ENCODE results near the gene RHOA.
"Not testable (repeated sequence)": the region's sequence is repeated elsewhere in the genome, so short reads cannot be mapped to it uniquely, and the experiment has no call there.

The RHOA gene

GRCh38 chr3:49410846-49411534 is 786 bp downstream of the RHOA start:
- Histone ChIP-seq H3K4me3 (ENCODE audit: low read length) (peak overlapping the region; percentile 80), H3K36me3 (ENCODE audit: insufficient read depth, low read length) (0 out of 2 replicates have a peak, but pooled peaks cover 3% of the 10 kb centered on the region), H3K27me3 (ENCODE audit: insufficient read depth, low read length) (no peaks in the 10 kb centered on the region), H3K4me1 (ENCODE audit: insufficient read depth, low read length) (peaks cover 11% of the 10 kb centered on the region), H3K27ac (ENCODE audit: low read depth, low read length) (peak overlapping the region; percentile 97), H3K9ac (ENCODE audit: low read depth, low read length) (peak overlapping the region; percentile 98), H3K9me3 (ENCODE audit: insufficient read depth, low read depth, low read length) (no peaks in the 10 kb centered on the region)
- WGBS, result 2% methylated on average over 33 of the region's 33 CpGs

DNA sequence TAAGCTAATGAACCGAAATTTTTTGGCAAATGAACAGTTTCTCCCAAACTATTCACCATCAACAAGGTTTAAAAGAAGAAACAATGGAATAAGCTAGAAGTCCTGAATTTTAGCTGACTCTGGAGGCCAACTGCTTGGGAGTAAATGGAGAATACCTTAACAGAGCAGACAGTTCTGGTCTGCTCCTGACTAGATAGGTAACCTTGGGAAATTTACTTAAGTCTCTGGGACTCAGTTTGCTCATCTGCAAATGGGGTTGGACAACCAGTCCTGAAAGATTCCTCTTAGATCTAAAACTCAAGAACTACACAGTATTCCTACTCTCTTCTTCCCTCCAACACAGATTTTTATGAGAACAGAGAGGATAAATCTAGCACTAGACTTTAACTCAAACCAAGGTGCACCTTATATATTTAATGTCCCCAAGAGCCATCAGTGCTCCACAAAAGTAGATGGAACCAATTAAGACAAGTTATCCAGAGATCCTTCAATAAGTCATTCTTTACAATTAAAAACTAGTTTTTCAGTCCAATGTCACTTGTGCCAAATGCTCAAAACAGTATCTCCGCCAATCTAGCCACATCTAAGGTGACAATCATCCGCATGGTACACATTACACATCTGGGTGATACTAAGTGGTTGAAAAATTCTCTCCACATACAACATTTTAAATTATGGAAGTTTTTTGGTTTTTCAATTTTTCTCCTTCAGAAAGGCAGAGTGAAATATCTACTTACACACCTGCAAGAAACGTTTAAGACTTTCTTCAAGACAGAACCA is 1.5 kb downstream of the RHOA start:
- Histone ChIP-seq H3K9me3 (ENCODE audit: insufficient read depth, low read depth, low read length) (no peaks in the 10 kb centered on the region), H3K4me3 (ENCODE audit: low read length) (peak overlapping the region; percentile 80), H3K9ac (ENCODE audit: low read depth, low read length) (peak overlapping the region; percentile 98), H3K27me3 (ENCODE audit: insufficient read depth, low read length) (no peaks in the 10 kb centered on the region), H3K27ac (ENCODE audit: low read depth, low read length) (no peak overlapping the region), H3K4me1 (ENCODE audit: insufficient read depth, low read length) (peaks cover 12% of the 10 kb centered on the region), H3K36me3 (ENCODE audit: insufficient read depth, low read length) (peaks cover 6% of the 10 kb centered on the region; the same call in 1 of the 2 replicates)
- 54% methylated on average over 2 of the region's 4 CpGs for WGBS

- Histone ChIP-seq H3K9ac (ENCODE audit: low read depth, low read length) (no peak overlapping the region), H3K9me3 (ENCODE audit: insufficient read depth, low read depth, low read length) (no peaks in the 10 kb centered on the region), H3K4me3 (ENCODE audit: low read length) (no peak overlapping the region), H3K27ac (ENCODE audit: low read depth, low read length) (no peak overlapping the region), H3K27me3 (ENCODE audit: insufficient read depth, low read length) (no peaks in the 10 kb centered on the region), H3K36me3 (ENCODE audit: insufficient read depth, low read length) (peaks cover 14% of the 10 kb centered on the region), H3K4me1 (ENCODE audit: insufficient read depth, low read length) (peaks cover 12% of the 10 kb centered on the region)
- WGBS, result 95% methylated on average over 16 of the region's 17 CpGs
Observed at GRCh38 chr3:49406571-49407565, 4.9 kb downstream of the RHOA start.

DNA sequence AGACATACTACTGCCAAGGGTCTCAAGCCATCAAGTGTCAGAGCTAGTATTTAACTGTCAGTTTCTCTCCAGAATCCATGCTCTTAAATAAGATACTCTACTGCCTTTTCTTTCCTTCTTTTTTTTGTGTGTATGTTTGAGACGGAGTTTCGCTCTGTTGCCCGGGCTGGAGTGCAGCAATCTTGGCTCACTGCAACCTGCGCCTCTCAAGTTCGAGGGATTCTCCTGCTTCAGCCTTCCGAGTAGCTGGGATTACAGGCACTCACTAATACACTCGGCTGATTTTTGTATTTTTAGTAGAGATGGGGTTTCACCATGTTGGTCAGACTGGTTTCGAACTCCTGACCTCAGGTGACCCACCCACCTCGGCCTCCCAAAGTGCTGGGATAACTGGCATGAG is 6.2 kb downstream of the RHOA start:
- H3K9me3 ChIP-seq (ENCODE audit: insufficient read depth, low read depth, low read length); H3K9ac ChIP-seq (ENCODE audit: low read depth, low read length); H3K27me3 ChIP-seq (ENCODE audit: insufficient read depth, low read length); H3K27ac ChIP-seq (ENCODE audit: low read depth, low read length); H3K4me3 ChIP-seq (ENCODE audit: low read length): not testable (repeated sequence)
- peaks cover 11% of the 10 kb centered on the region for H3K4me1 ChIP-seq (ENCODE audit: insufficient read depth, low read length)
- WGBS, result 92% methylated on average over 9 of the region's 9 CpGs
- H3K36me3 ChIP-seq (ENCODE audit: insufficient read depth, low read length), result peaks cover 17% of the 10 kb centered on the region

DNA sequence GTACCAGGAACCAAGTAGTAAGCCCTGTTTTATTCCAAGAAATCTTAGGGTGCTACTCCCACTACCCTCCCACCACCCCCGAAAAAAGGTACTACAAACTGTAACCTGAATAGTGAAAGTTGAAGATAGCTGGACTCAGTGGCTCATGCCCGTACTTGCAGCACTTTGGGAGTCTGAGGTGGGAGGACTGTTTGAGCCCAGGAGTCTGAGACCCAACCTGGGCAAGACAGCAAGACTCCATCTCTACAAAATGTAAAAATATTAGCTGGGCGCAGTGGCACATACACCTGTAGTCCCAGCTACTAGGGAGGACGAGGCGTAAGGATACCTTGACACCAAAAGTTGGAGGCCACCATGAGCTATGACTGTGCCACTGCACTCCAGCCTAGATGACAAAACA is 7.9 kb downstream of the RHOA start:
- peaks cover 6% of the 10 kb centered on the region for H3K4me1 ChIP-seq (ENCODE audit: insufficient read depth, low read length)
- 97% methylated on average over 5 of the region's 5 CpGs for WGBS
- H3K36me3 ChIP-seq (ENCODE audit: insufficient read depth, low read length), result peaks cover 17% of the 10 kb centered on the region

GRCh38 chr3:49401766-49402165 is 10.0 kb downstream of the RHOA start:
- WGBS, result 92% methylated on average over 1 of the region's 2 CpGs

More for the DNA sequence above, 7.9 kb downstream of the RHOA start:
- H3K9ac ChIP-seq (ENCODE audit: low read depth, low read length), result no peak overlapping the region
- no peak overlapping the region for H3K27ac ChIP-seq (ENCODE audit: low read depth, low read length)
- no peaks in the 10 kb centered on the region for H3K9me3 ChIP-seq (ENCODE audit: insufficient read depth, low read depth, low read length)
- H3K27me3 ChIP-seq (ENCODE audit: insufficient read depth, low read length), result no peaks in the 10 kb centered on the region
- no peak overlapping the region for H3K4me3 ChIP-seq (ENCODE audit: low read length)

GRCh38 chr3:49399461-49399860 is 12.3 kb downstream of the RHOA start:
- Histone ChIP-seq H3K36me3 (ENCODE audit: insufficient read depth, low read length) (peaks cover 33% of the 10 kb centered on the region), H3K9ac (ENCODE audit: low read depth, low read length) (no peak overlapping the region), H3K27me3 (ENCODE audit: insufficient read depth, low read length) (no peaks in the 10 kb centered on the region), H3K9me3 (ENCODE audit: insufficient read depth, low read depth, low read length) (no peaks in the 10 kb centered on the region), H3K4me1 (ENCODE audit: insufficient read depth, low read length) (no peaks in the 10 kb centered on the region), H3K27ac (ENCODE audit: low read depth, low read length) (no peak overlapping the region), H3K4me3 (ENCODE audit: low read length) (no peak overlapping the region)
- WGBS, result 96% methylated on average over 1 of the region's 3 CpGs

More at GRCh38 chr3:49401766-49402165, 10.0 kb downstream of the RHOA start:
- H3K36me3 ChIP-seq (ENCODE audit: insufficient read depth, low read length), result peaks cover 23% of the 10 kb centered on the region
- no peak overlapping the region for H3K27ac ChIP-seq (ENCODE audit: low read depth, low read length)
- H3K27me3 ChIP-seq (ENCODE audit: insufficient read depth, low read length), result no peaks in the 10 kb centered on the region
- no peaks in the 10 kb centered on the region for H3K9me3 ChIP-seq (ENCODE audit: insufficient read depth, low read depth, low read length)
- H3K4me1 ChIP-seq (ENCODE audit: insufficient read depth, low read length), result peaks cover 4% of the 10 kb centered on the region
- H3K9ac ChIP-seq (ENCODE audit: low read depth, low read length), result no peak overlapping the region
- no peak overlapping the region for H3K4me3 ChIP-seq (ENCODE audit: low read length)

DNA sequence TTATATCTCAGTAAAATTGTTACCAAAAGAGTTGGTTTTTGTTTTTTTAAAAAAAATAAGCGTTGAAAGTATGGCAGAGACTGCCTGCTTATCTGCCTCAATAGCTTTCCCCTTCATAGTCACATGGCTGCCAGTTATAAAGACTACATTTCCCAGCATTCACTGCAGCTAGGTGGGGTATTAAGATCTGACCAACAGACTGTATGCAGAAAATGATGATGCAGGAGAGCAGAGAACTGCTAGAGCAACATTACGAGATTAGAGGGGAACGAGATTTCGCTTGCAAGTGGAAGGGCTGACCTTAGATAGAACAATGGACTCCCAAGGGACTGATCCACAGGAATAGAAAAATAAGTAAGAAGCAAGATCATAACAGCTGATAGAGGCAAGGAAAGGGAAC is 14.3 kb downstream of the RHOA start:
- Histone ChIP-seq H3K27ac (ENCODE audit: low read depth, low read length) (no peak overlapping the region), H3K9ac (ENCODE audit: low read depth, low read length) (no peak overlapping the region), H3K4me1 (ENCODE audit: insufficient read depth, low read length) (no peaks in the 10 kb centered on the region), H3K9me3 (ENCODE audit: insufficient read depth, low read depth, low read length) (no peaks in the 10 kb centered on the region), H3K27me3 (ENCODE audit: insufficient read depth, low read length) (no peaks in the 10 kb centered on the region), H3K36me3 (ENCODE audit: insufficient read depth, low read length) (peaks cover 28% of the 10 kb centered on the region), H3K4me3 (ENCODE audit: low read length) (no peak overlapping the region)
- WGBS, result 92% methylated on average over 4 of the region's 4 CpGs

GRCh38 chr3:49391310-49391709 is 20.5 kb downstream of the RHOA start:
- WGBS, result 84% methylated on average over 10 of the region's 10 CpGs
- not testable (repeated sequence) for H3K9me3 ChIP-seq (ENCODE audit: insufficient read depth, low read depth, low read length); H3K27me3 ChIP-seq (ENCODE audit: insufficient read depth, low read length); H3K4me3 ChIP-seq (ENCODE audit: low read length); H3K27ac ChIP-seq (ENCODE audit: low read depth, low read length); H3K4me1 ChIP-seq (ENCODE audit: insufficient read depth, low read length); H3K9ac ChIP-seq (ENCODE audit: low read depth, low read length)
- H3K36me3 ChIP-seq (ENCODE audit: insufficient read depth, low read length), result peaks cover 23% of the 10 kb centered on the region

DNA sequence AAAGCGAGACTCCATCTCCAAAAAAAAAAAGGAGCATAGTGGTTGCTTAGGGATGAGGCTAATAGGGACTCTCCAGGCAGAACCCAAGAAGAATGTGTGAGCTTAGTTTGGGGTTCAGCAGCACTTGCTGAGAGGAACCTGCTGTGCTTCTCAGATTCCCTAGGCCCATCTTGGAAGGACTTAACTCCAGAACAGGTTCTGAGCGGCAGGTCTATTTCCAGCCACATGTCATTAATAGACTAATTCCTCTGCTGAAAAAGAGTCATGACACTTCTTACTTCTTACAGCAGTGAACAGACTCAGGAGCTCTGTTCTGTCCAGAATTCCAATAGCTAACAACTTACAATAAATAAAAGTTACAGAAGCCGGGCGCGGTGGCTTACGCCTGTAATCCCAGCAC is 22.5 kb downstream of the RHOA start:
- no peak overlapping the region for H3K9ac ChIP-seq (ENCODE audit: low read depth, low read length)
- no peak overlapping the region for H3K4me3 ChIP-seq (ENCODE audit: low read length)
- no peaks in the 10 kb centered on the region for H3K4me1 ChIP-seq (ENCODE audit: insufficient read depth, low read length)
- WGBS, result 98% methylated on average over 6 of the region's 6 CpGs
- H3K27me3 ChIP-seq (ENCODE audit: insufficient read depth, low read length), result no peaks in the 10 kb centered on the region
- no peaks in the 10 kb centered on the region for H3K9me3 ChIP-seq (ENCODE audit: insufficient read depth, low read depth, low read length)
- H3K36me3 ChIP-seq (ENCODE audit: insufficient read depth, low read length), result peaks cover 12% of the 10 kb centered on the region; the same call in 1 of the 2 replicates
- H3K27ac ChIP-seq (ENCODE audit: low read depth, low read length), result no peak overlapping the region
